ENCODE measurements around the gene BCORL1.

DNA sequence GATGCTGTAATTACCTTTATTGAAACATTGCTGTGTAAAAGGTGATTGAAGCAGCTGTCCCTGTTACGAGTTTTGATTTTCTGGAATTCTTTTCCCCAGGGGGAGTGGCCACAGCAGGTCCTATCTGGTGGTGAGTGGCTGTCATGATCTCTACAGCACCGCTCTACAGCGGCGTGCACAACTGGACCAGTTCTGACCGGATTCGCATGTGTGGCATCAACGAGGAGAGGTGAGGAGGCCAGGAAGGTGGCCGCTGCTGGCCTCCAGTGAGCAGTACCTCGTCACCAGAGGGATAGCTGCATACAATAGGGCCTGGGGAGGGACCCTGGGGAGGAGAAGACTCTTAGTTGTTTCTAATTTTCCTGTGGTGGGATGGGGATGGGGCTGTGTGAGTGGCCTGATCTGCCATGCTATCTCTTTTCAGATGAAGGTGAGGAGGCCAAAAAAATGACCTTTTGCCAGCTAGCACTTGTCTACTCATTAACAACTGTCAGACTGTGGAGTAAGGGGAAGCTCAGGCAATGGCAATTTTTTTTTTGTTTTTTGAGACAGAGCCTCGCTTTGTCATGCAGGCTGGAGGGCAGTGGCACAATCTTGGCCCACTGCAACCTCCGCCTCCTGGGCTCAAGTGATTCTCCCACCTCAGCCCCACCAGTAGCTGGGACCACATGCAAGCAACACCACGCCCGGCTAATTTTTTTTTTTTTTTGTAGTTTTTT, 22.8 kb downstream of the BCORL1 start:
- TF ChIP-seq, protein P1, sequence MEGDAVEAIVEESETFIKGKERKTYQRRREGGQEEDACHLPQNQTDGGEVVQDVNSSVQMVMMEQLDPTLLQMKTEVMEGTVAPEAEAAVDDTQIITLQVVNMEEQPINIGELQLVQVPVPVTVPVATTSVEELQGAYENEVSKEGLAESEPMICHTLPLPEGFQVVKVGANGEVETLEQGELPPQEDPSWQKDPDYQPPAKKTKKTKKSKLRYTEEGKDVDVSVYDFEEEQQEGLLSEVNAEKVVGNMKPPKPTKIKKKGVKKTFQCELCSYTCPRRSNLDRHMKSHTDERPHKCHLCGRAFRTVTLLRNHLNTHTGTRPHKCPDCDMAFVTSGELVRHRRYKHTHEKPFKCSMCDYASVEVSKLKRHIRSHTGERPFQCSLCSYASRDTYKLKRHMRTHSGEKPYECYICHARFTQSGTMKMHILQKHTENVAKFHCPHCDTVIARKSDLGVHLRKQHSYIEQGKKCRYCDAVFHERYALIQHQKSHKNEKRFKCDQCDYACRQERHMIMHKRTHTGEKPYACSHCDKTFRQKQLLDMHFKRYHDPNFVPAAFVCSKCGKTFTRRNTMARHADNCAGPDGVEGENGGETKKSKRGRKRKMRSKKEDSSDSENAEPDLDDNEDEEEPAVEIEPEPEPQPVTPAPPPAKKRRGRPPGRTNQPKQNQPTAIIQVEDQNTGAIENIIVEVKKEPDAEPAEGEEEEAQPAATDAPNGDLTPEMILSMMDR (IDR thresholded peaks at IDR 0.05) = no peak
- TF ChIP-seq POLR2A (IDR thresholded peaks at IDR 0.05) = no peak

All from body of pancreas (tissue), 4 donors.